HG03039 (cell line): ENCODE results near the gene CR1.
A peak's percentile ranks its signal among the peaks of the same experiment; 100 is the strongest.
"Not testable (repeated sequence)": the region's sequence is repeated elsewhere in the genome, so short reads cannot be mapped to it uniquely, and the experiment has no call there.

Experiments used
- ATAC-seq: cut with Tn5 transposase; IDR thresholded peaks from one replicate; pipeline ENCODE4 v1.9.1; 2021; ENCODE audit warnings: mild to moderate bottlenecking, moderate library complexity; ENCODE audit not compliant: unreplicated experiment

Gene CR1

GRCh38 chr1:207495801-207496792 is at the start of gene CR1:
CR1 (plus strand) TSS chr1:207496157; CDS start chr1:207496268, 111 bp downstream.
- peak; percentile 40 for ATAC-seq

- no peak for ATAC-seq
These were observed 42.3 kb upstream of the CR1 start for GRCh38 chr1:207453710-207454045.

- ATAC-seq = peak; percentile 66
These were observed 41.7 kb upstream of the CR1 start, which contains the start of gene CR2 for GRCh38 chr1:207454046-207454964. CR2 (plus strand) TSS chr1:207454328; CDS start chr1:207454419, 91 bp downstream.

DNA sequence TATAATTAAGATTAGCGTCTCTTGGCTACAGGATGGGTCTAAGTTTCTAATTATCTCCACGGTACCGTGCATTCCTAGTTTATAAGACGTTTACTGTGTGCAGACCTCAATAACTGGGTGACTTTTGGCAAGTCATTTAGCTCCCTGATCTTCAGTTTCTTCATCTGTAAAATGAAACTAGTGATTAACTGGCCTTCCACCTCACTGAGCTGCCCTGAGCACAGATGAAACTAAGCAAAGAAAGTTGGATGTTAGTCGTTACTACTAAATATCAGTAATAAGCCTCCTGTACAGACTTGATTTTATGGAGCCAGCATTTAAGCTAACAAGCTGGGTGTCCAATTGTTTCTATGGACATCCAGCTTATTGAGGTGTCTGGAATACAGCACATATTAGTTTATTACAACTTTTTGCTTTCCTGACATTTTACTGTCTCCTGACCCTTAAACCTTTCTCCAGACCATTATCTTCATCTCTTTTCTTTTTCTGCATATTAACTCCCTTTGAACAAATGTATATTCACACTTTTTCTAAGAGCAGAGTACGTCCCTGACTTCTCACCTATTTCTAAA is 40.7 kb upstream of the CR1 start:
- no peak for ATAC-seq

DNA sequence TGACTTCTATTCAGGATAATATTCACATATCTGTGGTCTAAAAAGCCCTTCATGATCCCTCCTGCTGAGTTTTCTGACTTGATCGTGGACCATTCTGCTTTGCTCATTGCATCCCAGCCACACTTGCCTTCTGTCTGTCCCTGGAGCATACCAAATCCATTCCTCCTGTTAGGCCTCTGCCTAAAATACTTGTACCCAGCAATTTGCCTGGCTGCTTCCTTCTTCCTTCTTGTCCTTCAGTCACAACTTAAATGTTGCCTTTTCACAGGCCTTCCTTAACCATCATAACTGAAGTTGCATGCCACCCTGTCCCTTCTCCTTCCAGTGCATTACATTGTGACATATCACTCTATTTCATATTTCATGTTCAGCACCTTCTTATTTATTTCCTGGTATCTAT is 37.5 kb upstream of the CR1 start:
- ATAC-seq = no peak

DNA sequence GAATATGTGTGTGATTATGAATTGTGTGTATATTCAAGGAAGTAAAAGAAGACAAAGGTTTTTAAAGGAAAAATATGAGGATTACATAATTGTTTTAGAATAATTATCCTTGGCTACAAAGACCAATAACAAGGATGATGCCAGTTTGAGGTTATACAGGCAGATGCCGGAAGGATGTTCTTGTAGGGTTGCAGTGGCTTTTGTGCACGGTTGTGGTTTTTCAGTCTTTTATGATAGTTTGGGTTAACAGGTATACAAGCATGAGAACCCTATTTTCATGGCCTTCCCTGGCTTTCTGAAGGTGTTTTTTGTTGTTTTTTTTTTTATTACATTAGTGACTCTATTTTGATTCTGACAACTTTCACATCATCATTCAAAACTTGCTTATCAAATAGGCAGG is 36.9 kb upstream of the CR1 start:
- ATAC-seq = no peak

DNA sequence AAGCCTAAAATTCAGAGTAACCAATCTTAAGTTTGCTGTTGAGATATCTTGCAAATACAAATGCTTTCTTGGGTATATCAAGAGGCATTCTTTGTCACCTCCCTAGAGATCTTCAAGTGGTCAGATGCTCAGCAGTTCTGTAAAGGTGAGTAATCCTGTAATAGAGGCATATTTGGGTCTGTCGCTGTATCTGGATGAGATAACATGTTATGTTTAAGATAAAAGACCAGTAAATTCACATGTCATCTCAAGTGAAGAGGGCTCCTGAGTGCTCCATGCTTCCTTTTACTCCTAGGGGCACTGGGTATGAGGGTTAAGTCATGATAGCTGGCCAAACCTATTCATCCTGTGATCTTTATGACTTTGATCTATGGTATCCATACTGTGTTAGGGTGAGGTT is 34.3 kb upstream of the CR1 start:
- ATAC-seq = no peak

GRCh38 chr1:207462535-207462934 is 33.4 kb upstream of the CR1 start:
- no peak for ATAC-seq

GRCh38 chr1:207463021-207463420 is 32.9 kb upstream of the CR1 start:
- ATAC-seq = no peak

- ATAC-seq = no peak
These were observed 32.4 kb upstream of the CR1 start for GRCh38 chr1:207463571-207463970.

DNA sequence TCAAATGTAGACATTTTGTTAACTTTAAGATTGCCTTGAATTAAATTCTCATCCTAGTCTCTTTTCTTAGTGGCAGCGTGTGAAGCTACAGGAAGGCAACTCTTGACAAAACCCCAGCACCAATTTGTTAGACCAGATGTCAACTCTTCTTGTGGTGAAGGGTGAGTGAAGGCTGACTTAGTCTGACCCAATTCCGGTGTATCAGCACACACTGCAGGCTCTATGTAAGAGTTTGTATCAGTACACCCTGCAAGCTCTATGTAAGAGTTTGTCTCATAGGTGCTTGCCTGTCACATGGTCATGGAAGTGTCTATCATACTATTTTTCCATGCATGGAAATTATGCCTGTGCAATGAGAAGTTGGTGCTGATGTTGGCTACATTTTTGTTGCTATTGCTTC is 25.0 kb upstream of the CR1 start:
- ATAC-seq = no peak

DNA sequence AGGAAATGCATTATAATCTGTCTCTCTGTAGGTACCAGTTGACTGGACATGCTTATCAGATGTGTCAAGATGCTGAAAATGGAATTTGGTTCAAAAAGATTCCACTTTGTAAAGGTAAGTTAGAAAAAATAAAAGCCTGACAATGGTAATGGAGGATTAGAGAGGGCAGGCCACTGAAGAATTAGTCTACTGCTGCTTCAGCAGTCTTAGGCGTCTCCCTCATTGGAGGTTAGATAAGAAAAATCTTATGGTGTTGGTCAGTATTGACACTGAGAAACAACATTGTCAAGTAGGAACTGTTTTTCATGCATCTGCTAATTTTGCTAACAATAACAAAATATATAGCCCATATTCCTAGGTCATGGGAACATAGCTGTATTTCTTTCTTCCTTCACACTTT is 21.7 kb upstream of the CR1 start:
- ATAC-seq = no peak

- no peak for ATAC-seq
These were observed 9.8 kb upstream of the CR1 start for GRCh38 chr1:207486198-207486597.

GRCh38 chr1:207487636-207488035 is 8.3 kb upstream of the CR1 start:
- no peak for ATAC-seq

DNA sequence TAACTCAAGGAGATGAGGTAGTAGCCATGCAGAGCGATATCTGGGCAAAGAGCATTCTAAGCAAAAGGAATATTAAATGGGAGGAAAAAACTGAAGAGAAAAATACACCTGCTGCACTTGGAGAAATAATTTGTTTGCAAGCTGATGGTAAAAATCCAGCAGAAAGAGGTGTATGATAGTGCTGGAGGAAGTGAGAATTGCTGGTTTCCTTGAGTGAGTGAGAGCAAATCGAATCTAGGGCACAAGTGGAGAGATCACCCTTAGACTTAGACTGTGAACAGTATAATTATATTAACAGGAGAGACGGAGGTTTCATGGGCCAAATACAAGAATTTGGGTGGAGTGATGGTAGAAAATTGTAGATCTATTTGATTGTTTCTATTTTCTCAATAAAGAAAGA is 2.7 kb upstream of the CR1 start:
- no peak for ATAC-seq

- ATAC-seq = no peak
These were observed 1.8 kb upstream of the CR1 start for GRCh38 chr1:207494171-207494570.

DNA sequence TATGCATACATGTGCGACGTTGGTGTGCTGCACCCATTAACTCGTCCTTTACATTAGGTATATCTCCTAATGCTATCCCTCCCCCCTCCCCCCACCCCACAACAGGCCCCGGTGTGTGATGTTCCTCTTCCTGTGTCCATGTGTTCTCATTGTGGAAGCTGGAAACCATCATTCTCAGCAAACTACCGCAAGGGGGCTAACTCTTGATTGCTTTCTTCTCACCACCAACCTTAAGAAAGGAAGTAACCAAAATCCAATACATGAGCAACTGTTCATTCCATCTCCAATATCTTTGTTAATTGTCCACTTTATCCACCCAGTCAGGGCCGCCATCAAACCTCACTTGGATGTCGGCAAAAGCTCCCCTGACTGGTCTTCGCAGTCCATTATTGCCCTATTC is 676 bp upstream of the CR1 start:
- not testable (repeated sequence) for ATAC-seq

DNA sequence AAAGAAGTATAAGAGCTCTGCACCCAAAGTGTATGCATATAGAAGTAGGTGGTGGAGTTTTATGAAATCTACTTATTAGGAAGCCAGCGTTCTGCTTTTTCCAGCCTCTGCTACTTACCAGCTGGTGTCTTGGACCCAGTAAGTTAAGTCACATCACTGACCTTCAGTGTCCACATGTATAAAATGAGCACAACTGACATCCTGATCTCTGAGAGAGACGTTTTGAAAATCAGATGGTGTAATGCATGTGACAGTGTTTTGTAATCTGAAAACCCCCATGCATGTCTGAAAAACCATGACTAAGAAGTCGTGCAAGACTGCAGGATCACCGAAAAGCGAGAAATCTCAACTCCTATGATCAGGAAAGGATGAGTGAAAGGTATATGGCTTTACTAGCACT is 2.0 kb downstream of the CR1 start:
- no peak for ATAC-seq

- ATAC-seq = no peak
These were observed 3.6 kb downstream of the CR1 start for GRCh38 chr1:207499573-207499972.

DNA sequence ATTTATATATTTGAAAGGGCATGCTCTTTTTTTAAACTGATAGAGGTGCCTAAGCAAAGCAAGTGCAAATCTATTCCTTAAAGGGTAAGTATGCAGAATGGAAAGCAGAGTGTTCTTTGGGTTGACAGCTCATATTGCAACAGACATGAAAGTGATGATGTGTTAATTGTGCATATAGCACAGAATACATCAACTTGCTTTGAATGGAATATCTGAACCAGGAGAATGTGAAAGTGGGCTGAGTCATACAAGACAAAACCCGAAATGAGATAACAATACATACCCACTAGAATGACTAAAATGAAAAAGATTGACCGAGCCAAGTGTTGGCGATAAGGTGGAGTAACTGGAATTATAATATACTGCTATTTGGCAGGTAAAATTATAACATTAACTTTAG is 4.3 kb downstream of the CR1 start:
- no peak for ATAC-seq

- ATAC-seq = no peak
These were observed 5.1 kb downstream of the CR1 start for GRCh38 chr1:207501071-207501470.
